Heart right ventricle (tissue), 16 donors: ENCODE measurements around the gene PHAX. TPM values are rescaled to one million over a fixed set of nuclear protein-coding genes. Genes with fewer than 3 reads are reported as not detected.
A peak's percentile ranks its signal among the peaks of the same experiment; 100 is the strongest.
"Not testable (repeated sequence)": the region's sequence is repeated elsewhere in the genome, so short reads cannot be mapped to it uniquely, and the experiment has no call there.

Experiments used
- ATAC-seq, 8 donors: fragments of 200-7000 bp; cut with Tn5 transposase; one replicate each; pipeline ENCODE4 v1.9.1; 2020; ENCODE audit warnings: mild to moderate bottlenecking in 8 of 8, moderate library complexity in 8 of 8, moderate number of reproducible peaks in 1 of 8
- DNase-seq, 2 donors: peaks; one replicate each; pipeline ENCODE4 v3.0.0-alpha.2; 2020
- H3K27ac ChIP-seq, 10 donors: fragments of 200-600 bp; sonication (generic) in 2 of 10; one replicate each; pipeline versions ENCODE4 v1.5.0 to v1.8.0; 2020 to 2022; ENCODE audit warnings: mild to moderate bottlenecking in 3 of 10
- H3K27me3 ChIP-seq, 7 donors: fragments of 200-600 bp; one replicate each; pipeline ENCODE4 v1.8.0; 2021 to 2022; ENCODE audit warnings: mild to moderate bottlenecking in 2 of 7
- H3K36me3 ChIP-seq, 9 donors: fragments of 200-600 bp; sonication (generic) in 1 of 9; one replicate each; pipeline versions ENCODE4 v1.5.0 to v1.8.0; 2020 to 2022; ENCODE audit warnings: mild to moderate bottlenecking in 2 of 9
- H3K4me1 ChIP-seq, 9 donors: fragments of 200-600 bp; sonication (generic) in 1 of 9; one replicate each; pipeline versions ENCODE4 v1.5.0 to v1.8.0; 2020 to 2022; ENCODE audit warnings: mild to moderate bottlenecking in 4 of 9
- H3K4me3 ChIP-seq, 10 donors: fragments of 200-600 bp; sonication (generic) in 2 of 10; one replicate each; pipeline versions ENCODE4 v1.5.0 to v1.8.0; 2020 to 2022; ENCODE audit warnings: mild to moderate bottlenecking in 7 of 10, moderate library complexity in 2 of 10
- H3K9me3 ChIP-seq, 11 donors: fragments of 200-600 bp in 10 of 11; sonication (generic) in 2 of 11; one replicate each; pipeline versions ENCODE4 v1.5.0 to v1.8.0; 2013 to 2022; ENCODE audit warnings: mild to moderate bottlenecking in 2 of 11, control low read depth in 1 of 11, moderate library complexity in 1 of 11
- CTCF ChIP-seq, 9 donors: fragments of 200-600 bp; sonication (generic) in 2 of 9; IDR thresholded peaks; one replicate each; pipeline versions ENCODE4 v1.5.0 to v1.8.0; 2021 to 2022; ENCODE audit warnings: antibody characterized with exemption in 9 of 9, mild to moderate bottlenecking in 5 of 9, moderate library complexity in 1 of 9
- WGBS, 2 donors: extraction: QIAGEN DNeasy Blood & Tissue Kit; methylation state at CpG; one replicate each; pipeline ENCODE4 v1.1.7; 2013; ENCODE audit warnings: inconsistent platforms in 1 of 2; 5-methylcytosine and 5-hydroxymethylcytosine counted together
- intact Hi-C, 10 donors: fragments of 100-400 bp; cut with DNase I; formaldehyde crosslinking; loops; one replicate each; pipeline versions ENCODE4 v1.11.1 to v1.14.2; 2022
- polyA plus RNA-seq, 2 donors: library from polyadenylated mRNA; stranded (reverse); fragments of 200-250 nt; gene quantifications; one replicate each; pipeline ENCODE4 v1.2.3, GENCODE V29; 2013
- total RNA-seq, 10 donors: library from RNA; stranded (reverse); fragmentation: NEBNext Ultra II Directional in 3 of 10; extraction: Animal tissue kit (Norgen Biotek cat#: 25700) in 3 of 10; gene quantifications; one replicate each; pipeline versions ENCODE4 v1.2.1 to v1.2.4, GENCODE V29; 2021 to 2023
- donor health status: Arrhythmogenic right ventricular cardiomyopathy.
- donor health status: ischemic (EF 13 %, LVEDD 7.1; RV severe dilation, severe dysfunction).
- donor health status: healthy with polysubstance abuse.
- donor health status: DM: no; HTN: yes; CAD: no.
- donor health status: DM: no; HTN: no; CAD: no.
- donor health status: ischemic (EF 25% LVEDD 6.9; RV normal size, moderate dysfunction).
- donor health status: ischemic (EF 25% LVEDD 5.7; RV mildly dilated, moderate dysfunction).
- donor health status: healthy.
- donor health status: DM: yes; HTN: yes; CAD: no.
- donor health status: Ischemic cardiomyopathy.
- donor health status: ischemic (EF 35%, LVEDD 5.7; RV mildly dilated, moderate dysfunction).
- donor health status: nonischemic (EF 11% LVEDD 7.7; RV severe dilation, severe dysfunction).
- donor health status: DM: yes; HTN: yes; CAD: no.
- donor health status: PGD.
- donor health status: ischemic (EF 29% LVEDD 5.4; RV normal size, mild dysfunction).
- donor health status: nonischemic (EF 23%, LVEDD 6.1; RV moderate dilation, normal function).

PHAX gene
- total and polyA plus RNA-seq, 12 donors = 10.9 to 38.5 (median 27.8) TPM

DNA sequence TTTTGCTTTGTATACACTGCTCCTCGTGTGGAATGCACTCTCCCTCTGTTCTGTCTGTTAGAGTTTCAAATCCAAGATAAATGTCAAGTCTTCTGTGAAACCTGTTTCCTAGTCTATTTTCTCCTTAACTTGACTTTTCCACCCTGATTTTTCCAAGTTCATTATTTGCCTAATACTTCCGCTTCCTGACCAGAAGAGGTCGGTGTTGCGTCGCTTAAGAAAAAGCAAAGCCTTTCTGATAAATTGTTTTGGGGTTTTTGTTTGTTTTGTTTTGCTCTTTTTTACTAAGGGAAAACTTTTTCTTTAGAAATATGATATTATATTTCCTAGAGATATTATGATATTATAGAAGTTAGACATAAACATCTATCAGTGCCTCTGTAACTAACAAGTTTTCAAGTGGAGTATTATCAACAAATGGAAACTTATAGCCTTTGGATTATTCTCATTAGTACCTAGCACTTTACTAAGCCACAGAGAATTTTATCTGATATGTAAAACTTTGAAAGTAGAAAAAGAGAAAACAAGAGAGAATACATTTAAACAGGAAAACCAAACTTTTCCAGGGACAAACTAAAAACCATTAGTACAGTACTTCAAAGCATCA, 55.8 kb downstream of the PHAX start:
- no peak for ATAC-seq
- H3K9me3 ChIP-seq = no peaks in the 10 kb centered on the region
- peaks cover 0 to 7% (median 0%) of the 10 kb centered on the region in 7 donors for H3K27me3 ChIP-seq
- H3K27ac ChIP-seq = no peak overlapping the region
- WGBS, 2 donors = 2 to 3% methylated on average over 5 of the region's 5 CpGs
- intact Hi-C loops = loop anchor here in 4 of 10 donors (5.0 to 10.0 kb wide), 2 partner anchors 121 to 838 kb away; partner anchors contain the start of gene LMNB1 (in 3 of the 4)
- TF ChIP-seq CTCF (IDR thresholded peaks at IDR 0.05) = peak; percentile 45 to 83 (median 75)
- no peak overlapping the region for H3K4me3 ChIP-seq
- no peak for DNase-seq
- no peaks in the 10 kb centered on the region for H3K36me3 ChIP-seq
- no peaks in the 10 kb centered on the region for H3K4me1 ChIP-seq

GRCh38 chr5:126658561-126658960, 57.8 kb downstream of the PHAX start:
- DNase-seq = no peak
- intact Hi-C loops = loop anchor here in 4 of 10 donors (5.0 to 10.0 kb wide), 2 partner anchors 119 to 836 kb away; partner anchors contain the start of gene LMNB1 (in 3 of the 4)
- WGBS, 2 donors = 64 to 72% methylated on average over 5 of the region's 5 CpGs
- no peak overlapping the region for H3K4me3 ChIP-seq
- no peaks in the 10 kb centered on the region for H3K9me3 ChIP-seq
- no peak overlapping the region for H3K27ac ChIP-seq
- ATAC-seq = no peak
- peaks cover 0 to 7% (median 0%) of the 10 kb centered on the region in 7 donors for H3K27me3 ChIP-seq
- TF ChIP-seq CTCF (IDR thresholded peaks at IDR 0.05) = no peak
- no peaks in the 10 kb centered on the region for H3K4me1 ChIP-seq
- no peaks in the 10 kb centered on the region for H3K36me3 ChIP-seq

- no peaks in the 10 kb centered on the region for H3K36me3 ChIP-seq
- H3K4me1 ChIP-seq = no peaks in the 10 kb centered on the region
- H3K4me3 ChIP-seq = no peak overlapping the region
- ATAC-seq (no peak), DNase-seq (no peak)
- no peaks in the 10 kb centered on the region for H3K9me3 ChIP-seq
- peaks cover 0 to 7% (median 0%) of the 10 kb centered on the region in 7 donors for H3K27me3 ChIP-seq
- H3K27ac ChIP-seq = no peak overlapping the region
- 90 to 98% methylated on average over 2 of the region's 2 CpGs for WGBS, 2 donors
- intact Hi-C loops = loop anchor here in 4 of 10 donors (5.0 to 10.0 kb wide), 2 partner anchors 117 to 835 kb away; partner anchors contain the start of gene LMNB1 (in 3 of the 4)
- no peak for TF ChIP-seq CTCF (IDR thresholded peaks at IDR 0.05)
Measured at GRCh38 chr5:126659805-126660482, 59.2 kb downstream of the PHAX start.

DNA sequence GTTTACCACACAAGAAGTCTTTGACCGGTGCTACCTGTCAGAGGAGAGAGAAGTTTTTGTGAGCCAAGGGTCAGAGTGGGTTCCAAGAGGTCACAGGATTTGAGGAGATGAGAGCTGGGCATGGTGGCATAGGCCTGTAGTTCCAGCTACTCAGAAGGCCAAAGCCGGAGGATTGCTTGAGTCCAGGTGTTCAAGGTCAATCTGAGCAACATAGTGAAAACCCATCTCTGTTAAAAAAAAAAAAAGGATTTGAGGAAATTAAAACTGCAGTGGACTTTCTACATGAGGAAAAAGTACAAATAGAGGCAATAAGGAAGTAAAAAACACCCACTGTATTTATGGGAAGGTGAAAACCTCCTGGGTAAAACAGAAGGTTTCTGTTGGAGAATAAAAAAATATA, 63.8 kb downstream of the PHAX start:
- Histone ChIP-seq H3K27me3 (no peaks in the 10 kb centered on the region), H3K9me3 (peaks cover 0 to 3% (median 0%) of the 10 kb centered on the region in 11 donors), H3K36me3 (no peaks in the 10 kb centered on the region), H3K4me3 (no peak overlapping the region), H3K27ac (no peak overlapping the region), H3K4me1 (no peaks in the 10 kb centered on the region)
- WGBS, 2 donors = 89 to 93% methylated on average over 2 of the region's 2 CpGs
- no peak for DNase-seq
- TF ChIP-seq CTCF (IDR thresholded peaks at IDR 0.05) = no peak
- no peak for ATAC-seq
- intact Hi-C loops = no loop called here

GRCh38 chr5:126670109-126670508, 69.4 kb downstream of the PHAX start:
- WGBS, 2 donors = 91 to 100% methylated on average over 1 of the region's 1 CpG
- peaks cover 0 to 12% (median 0%) of the 10 kb centered on the region in 11 donors for H3K9me3 ChIP-seq
- DNase-seq, H3K36me3 ChIP-seq, H3K4me1 ChIP-seq, H3K27me3 ChIP-seq, H3K4me3 ChIP-seq, ATAC-seq, H3K27ac ChIP-seq: not testable (repeated sequence)
- intact Hi-C loops = loop anchor here in 4 of 10 donors (5.0 to 10.0 kb wide), 3 partner anchors 107 to 645 kb away; partner anchors contain the start of gene LMNB1 (in 1 of the 4)

GRCh38 chr5:126671681-126672080, 70.9 kb downstream of the PHAX start:
- H3K4me1 ChIP-seq, H3K27ac ChIP-seq, H3K27me3 ChIP-seq, H3K4me3 ChIP-seq, H3K36me3 ChIP-seq, ATAC-seq, DNase-seq: not testable (repeated sequence)
- peaks cover 0 to 12% (median 0%) of the 10 kb centered on the region in 11 donors for H3K9me3 ChIP-seq
- WGBS, 2 donors = 82 to 84% methylated on average over 3 of the region's 3 CpGs
- intact Hi-C loops = loop anchor here in 4 of 10 donors (5.0 to 10.0 kb wide), 3 partner anchors 106 to 643 kb away; partner anchors contain the start of gene LMNB1 (in 1 of the 4)
